Measurements from ENCODE around the gene COMMD2.

GRCh38 chr3:149770246-149770645, 18.0 kb upstream of the COMMD2 start:
- no peak for TF ChIP-seq POLR2A (IDR thresholded peaks at IDR 0.05; ENCODE audit: low read depth, low read length)
- TF ChIP-seq POLR2AphosphoS5 (IDR thresholded peaks at IDR 0.05; ENCODE audit: low read depth, low read length): no peak
